ENCODE data around the gene AGMAT. TPM values are rescaled to one million over a fixed set of nuclear protein-coding genes. Genes with fewer than 3 reads are reported as not detected.
A peak's percentile ranks its signal among the peaks of the same experiment; 100 is the strongest.

Gene AGMAT
- total and polyA plus RNA-seq, 2 of the 13 experiments (the other 11 are each of a cell fraction or from before 2014, with no cell fraction given): 59.1 to 174 TPM

DNA sequence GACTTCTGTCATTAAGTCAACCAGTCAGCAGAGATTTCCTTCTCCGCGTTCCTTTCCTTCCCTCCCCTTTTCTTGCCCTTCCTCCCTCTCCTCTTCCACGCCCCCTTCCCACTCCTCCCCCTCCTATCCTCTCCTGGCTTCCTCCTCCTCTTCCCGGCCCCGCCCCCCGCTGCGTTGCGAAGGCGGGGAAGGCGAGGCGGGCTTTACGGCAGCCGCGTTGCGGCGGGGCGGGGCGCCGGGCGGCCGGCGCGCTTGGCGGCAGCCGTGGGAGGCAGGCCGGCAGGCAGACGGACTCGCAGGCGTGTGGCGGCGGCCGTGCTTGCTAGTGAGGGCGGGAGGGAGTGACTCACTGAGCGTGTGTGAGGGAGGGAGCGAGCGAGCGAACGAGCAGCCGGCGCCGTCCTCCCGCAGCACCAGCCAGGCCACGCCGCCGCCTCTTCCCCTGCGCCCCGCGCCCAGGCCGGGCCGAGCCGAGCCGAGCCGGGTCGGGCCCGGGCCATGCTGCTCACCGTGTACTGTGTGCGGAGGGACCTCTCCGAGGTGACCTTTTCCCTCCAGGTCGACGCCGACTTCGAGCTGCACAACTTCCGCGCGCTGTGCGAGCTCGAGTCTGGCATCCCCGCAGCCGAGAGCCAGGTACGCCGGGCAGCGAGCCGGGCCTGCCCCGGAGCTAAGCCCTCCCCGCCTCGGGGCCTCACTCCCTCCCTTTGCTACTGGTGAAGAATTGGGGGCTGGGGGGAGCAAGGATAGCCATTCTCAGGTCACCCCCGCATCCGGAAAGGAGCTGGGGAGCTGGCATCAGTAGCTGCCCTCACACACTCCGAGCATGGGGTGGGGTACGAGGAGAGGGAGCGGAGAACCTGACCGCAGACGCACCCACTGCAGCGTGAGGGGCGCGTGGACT is 32.6 kb upstream of the AGMAT start, which contains the start of gene DDI2 (continued):
- TF ChIP-seq LRRFIP1 (CRISPR knock-in tag; conservative IDR thresholded peaks at IDR 0.05) (no peak), ZFP62 (CRISPR knock-in tag; IDR thresholded peaks at IDR 0.05) (no peak), ZNF564 (CRISPR knock-in tag; IDR thresholded peaks at IDR 0.05) (no peak; the same call in 1 of the 2 replicates), ZNF629 (CRISPR knock-in tag; conservative IDR thresholded peaks at IDR 0.05) (0 out of 2 replicates have a peak, but pooled peaks have one; percentile 11), ZFP90 (CRISPR knock-in tag; IDR thresholded peaks at IDR 0.05; ENCODE audit: borderline replicate concordance) (peak; percentile 85), ZNF230 (CRISPR knock-in tag; IDR thresholded peaks at IDR 0.05) (no peak), REL (CRISPR knock-in tag; conservative IDR thresholded peaks at IDR 0.05) (no peak), ZNF790 (CRISPR knock-in tag; IDR thresholded peaks at IDR 0.05; ENCODE audit: borderline replicate concordance) (peak; percentile 74; the same call in 1 of the 2 replicates), MED13 (CRISPR knock-in tag; IDR thresholded peaks at IDR 0.05) (0 out of 2 replicates have a peak, but pooled peaks have one; percentile 7), PHB2 (IDR thresholded peaks at IDR 0.05; ENCODE audit: partially characterized antibody) (no peak), MTA1 (CRISPR knock-in tag; IDR thresholded peaks at IDR 0.05; ENCODE audit: borderline replicate concordance) (no peak), ZNF367 (CRISPR knock-in tag; IDR thresholded peaks at IDR 0.05; ENCODE audit: borderline replicate concordance) (no peak; the same call in 1 of the 2 replicates), ZSCAN31 (CRISPR knock-in tag; IDR thresholded peaks at IDR 0.05; ENCODE audit: low read depth) (peak; percentile 78; the same call in 1 of the 2 replicates), ZNF24 (IDR thresholded peaks at IDR 0.05) (no peak), NCOA5 (CRISPR knock-in tag; IDR thresholded peaks at IDR 0.05) (no peak), ZSCAN21 (CRISPR knock-in tag; IDR thresholded peaks at IDR 0.05; ENCODE audit: borderline replicate concordance) (no peak; the same call in 1 of the 2 replicates), BCL6 (CRISPR knock-in tag; IDR thresholded peaks at IDR 0.05) (no peak; the same call in 1 of the 2 replicates), SMC3 (IDR thresholded peaks at IDR 0.05; ENCODE audit: low read length) (no peak), ZFAT (CRISPR knock-in tag; conservative IDR thresholded peaks at IDR 0.05) (no peak), ZNF772 (CRISPR knock-in tag; IDR thresholded peaks at IDR 0.05) (peak; percentile 61; the same call in 1 of the 2 replicates)
- TF ChIP-seq, protein P1, sequence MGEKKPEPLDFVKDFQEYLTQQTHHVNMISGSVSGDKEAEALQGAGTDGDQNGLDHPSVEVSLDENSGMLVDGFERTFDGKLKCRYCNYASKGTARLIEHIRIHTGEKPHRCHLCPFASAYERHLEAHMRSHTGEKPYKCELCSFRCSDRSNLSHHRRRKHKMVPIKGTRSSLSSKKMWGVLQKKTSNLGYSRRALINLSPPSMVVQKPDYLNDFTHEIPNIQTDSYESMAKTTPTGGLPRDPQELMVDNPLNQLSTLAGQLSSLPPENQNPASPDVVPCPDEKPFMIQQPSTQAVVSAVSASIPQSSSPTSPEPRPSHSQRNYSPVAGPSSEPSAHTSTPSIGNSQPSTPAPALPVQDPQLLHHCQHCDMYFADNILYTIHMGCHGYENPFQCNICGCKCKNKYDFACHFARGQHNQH (CRISPR knock-in tag; IDR thresholded peaks at IDR 0.05): no peak
- TF ChIP-seq, protein P2, sequence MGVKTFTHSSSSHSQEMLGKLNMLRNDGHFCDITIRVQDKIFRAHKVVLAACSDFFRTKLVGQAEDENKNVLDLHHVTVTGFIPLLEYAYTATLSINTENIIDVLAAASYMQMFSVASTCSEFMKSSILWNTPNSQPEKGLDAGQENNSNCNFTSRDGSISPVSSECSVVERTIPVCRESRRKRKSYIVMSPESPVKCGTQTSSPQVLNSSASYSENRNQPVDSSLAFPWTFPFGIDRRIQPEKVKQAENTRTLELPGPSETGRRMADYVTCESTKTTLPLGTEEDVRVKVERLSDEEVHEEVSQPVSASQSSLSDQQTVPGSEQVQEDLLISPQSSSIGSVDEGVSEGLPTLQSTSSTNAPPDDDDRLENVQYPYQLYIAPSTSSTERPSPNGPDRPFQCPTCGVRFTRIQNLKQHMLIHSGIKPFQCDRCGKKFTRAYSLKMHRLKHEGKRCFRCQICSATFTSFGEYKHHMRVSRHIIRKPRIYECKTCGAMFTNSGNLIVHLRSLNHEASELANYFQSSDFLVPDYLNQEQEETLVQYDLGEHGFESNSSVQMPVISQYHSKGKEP (CRISPR knock-in tag; IDR thresholded peaks at IDR 0.05): no peak
- TF ChIP-seq, protein P3, sequence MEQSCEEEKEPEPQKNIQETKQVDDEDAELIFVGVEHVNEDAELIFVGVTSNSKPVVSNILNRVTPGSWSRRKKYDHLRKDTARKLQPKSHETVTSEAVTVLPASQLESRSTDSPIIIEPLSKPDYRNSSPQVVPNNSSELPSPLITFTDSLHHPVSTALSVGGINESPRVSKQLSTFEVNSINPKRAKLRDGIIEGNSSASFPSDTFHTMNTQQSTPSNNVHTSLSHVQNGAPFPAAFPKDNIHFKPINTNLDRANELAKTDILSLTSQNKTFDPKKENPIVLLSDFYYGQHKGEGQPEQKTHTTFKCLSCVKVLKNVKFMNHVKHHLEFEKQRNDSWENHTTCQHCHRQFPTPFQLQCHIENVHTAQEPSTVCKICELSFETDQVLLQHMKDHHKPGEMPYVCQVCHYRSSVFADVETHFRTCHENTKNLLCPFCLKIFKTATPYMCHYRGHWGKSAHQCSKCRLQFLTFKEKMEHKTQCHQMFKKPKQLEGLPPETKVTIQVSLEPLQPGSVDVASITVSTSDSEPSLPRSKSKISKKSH (CRISPR knock-in tag; IDR thresholded peaks at IDR 0.05; ENCODE audit: borderline replicate concordance): peak; percentile 61; the same call in 1 of the 2 replicates
